Activated CD4-positive, alpha-beta T cell treated with anti-CD3 and anti-CD28 coated beads, Interleukin-2, amount 50 U/mL, for 24 hours (primary cell): ENCODE measurements around the gene NLE1.
"Not testable (repeated sequence)": the region's sequence is repeated elsewhere in the genome, so short reads cannot be mapped to it uniquely, and the experiment has no call there.

Source experiments
- DNase-seq, 2 donors: peaks; one replicate each; pipeline ENCODE4 v3.0.0-alpha.2; 2020; ENCODE audit warnings: low read depth in 1 of 2, low spot score in 1 of 2

NLE1 gene

DNA sequence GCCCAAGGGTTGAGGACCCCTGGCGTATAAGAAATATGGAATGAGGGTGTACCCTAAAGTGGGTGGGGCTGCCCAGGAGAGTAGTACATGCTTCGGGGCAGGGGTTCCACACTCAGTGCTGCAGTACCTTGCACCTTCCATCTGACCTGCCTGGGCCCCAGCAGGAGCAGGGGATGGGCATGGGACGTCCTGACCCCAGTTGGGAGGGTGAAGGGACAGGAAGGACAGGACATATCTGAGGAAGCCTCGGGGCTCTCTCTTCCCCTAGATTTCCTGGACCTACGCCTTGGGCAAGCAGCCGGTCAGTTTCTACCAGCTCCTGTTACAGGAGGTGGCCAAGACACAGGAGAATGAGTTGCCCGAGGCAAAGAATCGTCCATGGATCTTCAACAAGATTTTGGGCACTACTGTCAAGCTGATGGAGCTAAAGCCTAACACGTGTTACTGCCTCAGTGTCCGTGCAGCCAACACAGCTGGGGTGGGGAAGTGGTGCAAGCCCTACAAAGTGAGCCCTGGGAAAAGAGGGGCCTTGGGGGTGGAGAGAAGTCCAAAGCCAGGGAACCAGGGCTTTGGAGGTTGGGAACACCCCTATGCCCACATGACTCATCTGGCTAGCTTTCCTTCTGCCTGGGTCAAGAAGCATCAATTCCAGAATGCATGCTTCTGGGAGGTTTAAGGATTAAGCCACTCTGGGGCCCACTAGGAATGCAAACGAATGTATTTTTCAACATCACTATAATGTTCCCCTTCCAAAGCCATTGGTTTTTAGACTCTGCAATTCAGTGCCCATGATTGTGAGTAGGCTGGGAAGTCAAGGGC is 12.7 kb downstream of the NLE1 start:
- DNase-seq, result no peak

DNA sequence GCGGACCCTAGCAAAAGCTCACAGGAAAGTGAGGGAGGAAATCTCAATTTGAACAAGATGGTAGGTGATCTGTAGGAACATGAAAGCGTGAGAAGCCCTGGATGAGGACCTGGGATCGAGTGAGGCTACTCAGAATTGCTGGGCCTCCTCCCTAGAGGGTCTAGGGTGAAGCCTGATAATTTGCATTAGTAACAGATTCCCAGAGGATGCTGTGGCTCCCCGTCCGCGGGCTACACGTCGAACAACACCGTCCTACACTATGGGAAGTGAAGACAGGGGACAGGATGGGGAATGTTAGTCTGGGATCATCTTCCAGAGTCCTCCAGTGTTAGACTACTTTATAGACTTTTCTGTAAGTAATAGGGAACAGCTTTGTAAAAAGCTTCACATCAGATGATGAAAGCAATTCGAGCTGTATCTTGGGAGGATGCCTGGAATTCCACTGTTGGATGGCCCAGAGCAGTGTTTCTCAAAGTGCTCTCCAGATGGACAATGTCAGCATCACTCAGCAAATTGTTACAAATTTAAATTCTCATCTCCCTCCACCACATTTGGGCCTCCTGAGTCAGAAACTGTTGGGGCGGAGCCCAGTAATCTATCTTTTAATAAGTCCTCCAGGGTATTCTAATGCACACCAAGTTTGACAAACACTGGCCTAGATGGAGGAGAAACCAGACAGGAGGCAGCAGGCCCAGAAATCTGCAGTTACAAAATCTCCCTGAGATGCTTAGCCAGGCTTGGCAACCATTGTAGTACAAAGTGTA is 14.2 kb downstream of the NLE1 start:
- DNase-seq, result no peak

DNA sequence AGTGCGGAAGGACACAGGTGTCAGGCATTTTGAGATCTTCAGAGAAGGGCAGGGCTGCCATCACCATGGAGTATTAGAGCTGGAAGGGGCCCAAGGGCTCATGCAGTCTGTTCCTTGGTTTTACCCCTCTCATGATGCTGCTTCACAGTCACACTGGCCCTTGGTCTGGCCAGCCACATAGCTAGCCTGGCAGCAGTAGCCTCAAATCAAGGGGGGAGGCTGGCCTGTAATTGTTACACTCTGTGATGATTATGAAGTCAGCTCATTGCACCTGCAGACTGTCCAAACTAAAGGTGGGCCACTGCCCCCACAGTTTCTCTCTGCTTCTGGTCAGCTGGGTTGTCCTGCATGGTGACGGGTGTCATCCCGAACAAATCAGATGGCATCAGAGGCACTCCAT is 20.8 kb downstream of the NLE1 start, which contains the start of gene FNDC8:
Gene FNDC8 (plus strand): TSS at position 301 of the 400 bp plus-strand sequence. CDS start 79 bp downstream, at position 380.
- DNase-seq, result no peak

DNA sequence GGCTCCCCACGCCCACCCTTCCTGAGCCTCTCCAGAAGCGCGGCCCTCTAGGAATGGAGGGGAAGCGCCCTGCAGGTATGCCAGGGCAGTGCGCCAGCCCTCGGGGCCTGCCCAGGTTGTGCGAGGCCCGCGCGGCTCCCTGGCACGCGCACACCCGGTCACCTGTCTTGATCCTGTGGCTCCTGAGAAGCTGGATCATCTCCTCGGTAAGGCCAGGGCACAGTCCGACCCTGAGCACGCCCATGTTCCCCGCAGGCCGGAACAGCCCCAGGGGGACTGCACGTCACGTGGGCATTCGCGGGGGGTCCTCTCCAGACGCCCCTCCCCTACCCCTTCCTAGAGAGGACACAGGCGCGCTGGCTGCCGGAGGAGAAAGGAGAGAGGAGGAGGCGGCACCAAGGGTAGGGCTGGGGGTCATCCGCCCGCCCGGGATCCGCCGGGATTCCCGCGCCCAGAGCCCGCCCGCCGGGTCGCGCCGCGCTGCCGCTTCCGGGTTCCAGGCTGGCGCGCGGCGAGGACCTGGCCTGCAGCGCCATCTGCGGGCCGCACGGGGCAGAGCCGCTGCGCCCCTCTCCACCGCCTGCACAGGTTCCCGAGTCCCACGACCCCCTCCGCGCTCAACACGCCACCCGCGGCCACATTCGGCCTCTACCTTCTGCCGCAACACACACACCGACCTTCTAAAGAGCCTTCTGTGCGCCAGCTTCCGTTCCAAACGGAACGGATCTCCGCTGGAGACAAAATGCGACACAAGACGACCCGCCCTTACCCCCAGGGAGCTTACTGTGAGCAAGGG is 22.5 kb downstream of the NLE1 start, which contains the start of gene RAD51D:
Gene RAD51D (minus strand): TSS at position 491 of the 796 bp plus-strand sequence. CDS start 247 bp downstream, at position 244.
- peak; percentile 66 to 70 for DNase-seq

DNA sequence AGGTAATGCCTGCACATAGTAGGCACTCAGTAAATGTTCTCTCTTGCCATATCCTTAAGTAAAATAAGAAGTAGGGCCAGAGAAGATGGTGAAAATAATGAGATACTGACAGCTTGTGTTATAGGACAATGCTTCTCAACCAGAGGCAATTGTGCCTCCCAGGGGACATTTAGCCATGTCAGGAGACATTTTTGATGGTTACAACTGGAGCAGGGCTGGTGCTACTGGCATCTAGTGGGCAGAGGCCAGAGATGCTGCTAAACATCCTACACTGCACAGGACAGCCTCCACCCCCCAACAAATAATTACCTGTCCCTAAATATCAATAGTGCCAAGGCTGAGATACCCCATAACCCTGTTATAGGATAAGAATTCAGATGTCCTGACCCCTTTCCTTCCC is 24.1 kb downstream of the NLE1 start:
- DNase-seq, result no peak

DNA sequence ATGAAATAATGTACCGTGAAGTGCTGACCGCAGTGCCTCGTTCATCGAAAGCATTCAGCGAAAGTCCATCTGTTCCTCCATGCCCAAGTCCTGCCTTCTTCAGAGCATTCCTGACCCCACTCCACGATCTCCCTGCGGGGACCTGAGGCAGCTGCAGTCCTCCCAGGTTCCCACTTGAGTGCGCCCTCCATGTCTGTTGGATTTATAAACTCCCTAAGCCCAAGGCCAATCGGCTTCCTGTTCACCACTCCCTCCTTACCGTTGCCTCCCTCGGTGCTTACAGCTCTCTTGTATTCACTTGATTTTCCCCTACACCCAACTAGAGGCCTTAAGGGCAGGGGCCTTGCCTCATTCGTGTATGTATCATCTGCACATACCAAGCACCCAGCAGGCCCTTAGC is 25.3 kb downstream of the NLE1 start:
- no peak for DNase-seq

DNA sequence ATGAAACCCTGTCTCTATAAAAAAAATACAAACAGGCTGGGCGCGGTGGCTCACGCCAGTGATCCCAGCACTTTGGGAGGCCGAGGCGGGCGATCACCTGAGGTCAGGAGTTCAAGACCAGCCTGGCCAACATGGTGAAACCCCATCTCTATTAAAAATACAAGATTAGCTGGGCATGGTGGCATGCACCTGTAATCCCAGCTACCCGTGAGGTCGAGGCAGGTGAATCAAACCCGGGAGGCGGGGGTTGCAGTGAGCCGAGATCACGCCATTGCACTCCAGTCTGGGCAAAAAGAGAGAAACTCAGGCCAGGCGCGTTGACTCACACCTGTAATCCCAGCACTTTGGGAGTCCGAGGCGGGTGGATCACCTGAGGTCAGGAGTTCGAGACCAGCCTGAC is 31.3 kb downstream of the NLE1 start:
- DNase-seq, result not testable (repeated sequence)

DNA sequence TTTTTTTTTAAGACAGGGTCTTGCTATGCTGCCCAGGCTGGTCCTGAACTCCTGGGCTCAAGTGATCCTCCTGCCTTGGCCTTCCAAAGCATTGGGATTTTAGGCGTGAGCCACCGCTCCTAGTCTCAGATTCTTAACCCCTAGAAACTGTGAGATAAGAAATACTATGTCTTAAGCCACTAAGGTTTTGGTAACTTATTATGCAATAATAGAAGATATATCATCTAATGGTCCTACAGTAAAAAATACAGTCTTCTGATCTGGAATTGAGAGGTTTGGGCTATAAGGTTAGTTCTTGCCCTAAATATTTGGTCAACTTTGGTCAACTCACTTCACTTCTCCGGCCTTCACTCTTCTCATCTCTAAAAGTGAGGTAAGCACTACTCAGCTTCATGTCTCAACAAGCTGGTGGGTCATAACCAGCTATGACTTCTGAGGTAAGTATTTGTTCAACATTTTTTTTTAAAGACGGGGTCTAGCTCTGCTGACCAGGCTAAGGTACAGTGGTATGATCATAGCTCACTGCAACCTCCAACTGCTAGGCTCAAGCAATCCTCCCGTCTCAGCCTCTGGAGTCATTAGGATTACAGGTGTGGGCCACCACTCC is 37.2 kb downstream of the NLE1 start:
- no peak for DNase-seq

DNA sequence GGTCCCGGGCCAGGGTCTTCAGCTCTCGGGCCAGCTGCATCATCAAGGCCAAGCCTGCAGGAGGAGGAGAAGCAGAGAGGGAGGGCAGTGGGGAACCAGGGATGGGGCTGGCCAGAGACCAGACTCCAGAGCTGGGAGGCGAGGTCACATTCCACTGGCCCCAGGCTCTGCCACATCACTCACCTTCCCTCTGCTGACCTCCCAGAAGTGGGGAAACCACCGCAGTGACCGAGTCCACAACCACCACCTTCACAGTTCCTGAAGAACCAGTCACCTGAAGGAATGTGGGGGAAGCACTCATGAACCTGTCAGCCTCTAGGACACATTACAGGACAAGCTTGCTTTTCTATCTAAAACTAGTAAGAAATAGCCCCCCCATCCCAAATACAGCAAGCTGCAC is 38.8 kb downstream of the NLE1 start:
- no peak for DNase-seq

DNA sequence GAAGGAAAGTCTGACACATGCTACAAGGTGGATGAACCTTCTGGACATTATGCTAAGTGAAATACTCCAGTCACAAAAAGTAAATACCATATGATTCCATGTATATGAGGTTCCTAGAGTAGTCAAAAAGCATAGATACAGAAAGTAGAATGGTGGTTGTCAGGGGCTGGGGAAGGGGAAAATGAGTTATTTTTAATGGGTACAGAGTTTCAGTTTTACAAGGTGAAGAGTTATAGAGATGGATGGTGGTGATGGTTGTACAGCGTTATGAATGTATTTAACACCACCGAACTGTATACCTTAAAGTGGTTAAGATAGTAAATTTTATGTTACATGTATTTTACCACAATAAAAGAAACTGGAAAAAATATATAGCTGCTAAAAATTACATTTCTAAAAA is 40.4 kb downstream of the NLE1 start:
- no peak for DNase-seq

DNA sequence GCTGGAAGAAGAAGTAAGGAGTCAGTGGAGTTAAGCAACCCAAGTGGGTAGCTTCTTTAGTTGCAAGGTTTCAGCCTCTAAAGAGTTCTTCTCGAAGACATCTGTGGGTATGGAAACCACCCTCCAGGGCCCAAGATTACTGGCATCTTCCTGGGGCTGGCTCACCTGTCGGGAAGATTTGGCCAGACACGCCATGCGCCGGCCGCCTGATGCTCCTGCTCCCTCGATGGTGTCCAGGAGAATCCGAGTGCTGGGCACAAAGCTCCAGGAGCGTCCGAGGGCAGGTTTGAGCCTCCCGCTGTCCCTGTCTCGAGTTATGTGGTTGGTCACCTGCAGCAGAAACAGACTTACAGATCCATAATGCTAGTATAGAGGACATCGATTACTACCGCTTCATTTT is 41.1 kb downstream of the NLE1 start:
- DNase-seq, result no peak

DNA sequence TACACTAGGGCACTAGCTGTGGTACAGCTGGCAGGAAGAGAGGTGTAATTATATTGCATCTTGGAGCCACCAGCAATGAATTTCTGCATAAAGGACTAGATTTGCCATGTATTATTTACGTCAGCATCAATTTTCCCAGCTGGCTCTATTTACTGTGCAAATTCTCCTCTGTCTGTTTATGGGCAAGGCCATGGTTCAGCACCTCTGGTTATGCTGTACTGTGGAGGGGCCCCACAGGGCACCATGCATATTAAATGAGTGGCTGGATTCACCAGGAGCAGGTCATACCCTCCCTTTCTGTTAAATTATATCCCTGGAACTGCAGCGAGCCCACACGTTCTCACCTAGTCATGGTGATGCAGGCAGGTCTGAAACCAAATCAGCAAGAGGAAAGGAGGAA is 42.2 kb downstream of the NLE1 start:
- no peak for DNase-seq

DNA sequence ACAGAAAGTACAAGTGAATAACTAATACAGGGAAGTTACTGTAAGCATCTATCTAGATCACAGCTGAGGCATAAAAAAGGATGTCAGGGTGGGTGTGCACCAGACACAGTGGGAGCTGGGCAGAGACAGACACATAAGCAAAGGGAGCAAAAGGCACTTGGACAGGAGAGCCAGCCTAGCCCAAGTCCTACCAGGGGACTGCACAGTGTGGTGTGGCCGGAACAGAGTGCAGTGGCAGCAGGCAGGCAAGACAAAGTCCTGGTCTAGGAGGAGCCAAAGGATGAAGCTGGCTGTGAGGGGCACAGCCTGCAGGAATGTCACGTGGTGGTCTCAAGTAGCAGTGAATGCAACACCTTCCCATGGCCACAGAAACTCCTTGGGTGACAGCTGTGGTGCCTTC is 44.3 kb downstream of the NLE1 start:
- no peak for DNase-seq

DNA sequence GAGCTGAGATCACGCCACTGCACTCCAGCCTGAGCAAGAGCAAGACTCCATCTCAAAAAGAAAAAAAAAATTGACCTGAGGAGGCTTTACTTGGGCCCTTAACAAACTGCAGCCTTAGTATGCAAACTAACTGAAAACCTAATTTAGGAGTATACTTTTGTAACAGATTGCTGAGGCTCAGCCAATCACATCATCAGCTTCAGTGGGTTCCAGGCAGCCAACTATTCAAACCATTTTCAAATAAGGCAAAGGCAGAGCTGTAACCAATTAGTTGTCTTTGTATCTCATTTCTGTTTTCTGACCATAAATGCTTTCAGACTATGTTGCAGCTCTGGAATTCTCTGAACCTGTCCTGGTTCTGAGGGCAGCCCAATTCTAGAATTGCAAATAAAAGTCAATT is 46.4 kb downstream of the NLE1 start:
- DNase-seq, result no peak

DNA sequence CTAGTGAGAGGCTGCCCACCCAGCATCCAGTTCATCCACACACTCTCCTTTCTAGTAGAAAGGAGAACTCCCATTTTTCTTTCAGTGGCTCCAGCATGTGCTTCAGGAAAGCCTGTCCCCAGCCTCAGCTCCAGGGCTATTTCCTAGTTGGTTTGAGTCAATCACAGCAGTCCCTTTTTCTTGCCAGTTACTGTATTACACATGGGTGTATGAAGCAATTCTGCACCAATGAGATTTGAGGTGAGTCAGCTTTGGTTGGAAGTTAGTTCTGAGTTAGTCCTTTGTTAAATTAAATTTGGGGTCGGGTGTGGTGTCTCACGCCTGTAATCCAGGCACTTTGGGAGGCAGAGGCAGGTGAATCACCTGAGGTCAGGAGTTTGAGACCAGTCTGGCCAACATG is 47.2 kb downstream of the NLE1 start:
- no peak for DNase-seq

DNA sequence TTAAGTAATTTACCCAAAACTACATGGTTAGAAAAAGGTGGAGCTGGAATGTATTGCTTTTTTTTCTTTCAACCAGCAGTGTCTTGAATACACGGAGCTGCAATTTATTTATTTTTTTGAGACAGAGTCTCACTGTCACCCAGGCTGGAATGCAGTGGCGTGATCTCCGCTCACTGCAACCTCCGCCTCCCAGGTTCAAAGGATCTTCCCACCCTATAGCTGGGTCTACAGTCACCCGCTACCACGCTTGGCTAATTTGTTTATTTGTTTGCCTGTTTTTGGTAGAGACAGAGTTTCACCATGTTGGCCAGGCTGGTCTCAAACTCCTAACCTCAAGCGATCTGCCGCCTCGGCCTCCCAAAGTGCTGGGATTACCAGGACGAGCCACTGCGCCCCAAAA is 51.4 kb downstream of the NLE1 start:
- DNase-seq, result not testable (repeated sequence)

DNA sequence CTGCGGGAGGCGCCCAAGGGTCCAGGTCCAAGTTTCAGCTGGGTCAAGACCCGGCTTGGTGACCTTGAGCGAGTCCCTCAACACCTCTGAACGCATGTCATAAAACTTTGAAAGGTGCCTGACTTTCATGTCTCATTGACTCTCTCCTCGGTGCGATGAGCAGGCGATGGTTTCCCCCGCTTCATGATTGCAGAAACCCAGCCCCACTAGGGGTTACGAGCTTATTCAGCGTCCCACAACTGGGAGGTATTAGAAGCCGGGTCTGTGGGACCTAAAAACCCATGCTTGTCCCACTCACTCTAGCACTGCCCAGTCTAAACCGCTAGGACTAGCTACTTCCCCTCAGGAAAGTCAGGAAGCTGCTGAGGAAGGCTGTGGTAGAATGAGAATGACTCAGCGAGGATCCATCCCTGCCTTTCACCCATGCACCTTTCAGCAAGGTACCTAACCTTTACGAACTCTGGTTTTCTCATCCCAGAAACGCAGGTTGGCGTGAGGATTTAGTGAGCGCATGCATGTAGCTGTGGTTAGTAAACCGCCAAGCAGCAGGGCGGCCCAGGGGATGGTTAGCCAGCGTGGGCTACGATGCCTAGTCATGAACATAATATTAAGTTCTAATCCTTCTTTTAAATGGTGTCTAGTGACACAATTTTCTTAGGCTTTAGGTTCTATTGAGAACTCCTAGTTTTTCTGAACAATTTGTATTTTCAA is 52.4 kb downstream of the NLE1 start:
- DNase-seq, result peak in 1 of 2 donors; percentile 50

DNA sequence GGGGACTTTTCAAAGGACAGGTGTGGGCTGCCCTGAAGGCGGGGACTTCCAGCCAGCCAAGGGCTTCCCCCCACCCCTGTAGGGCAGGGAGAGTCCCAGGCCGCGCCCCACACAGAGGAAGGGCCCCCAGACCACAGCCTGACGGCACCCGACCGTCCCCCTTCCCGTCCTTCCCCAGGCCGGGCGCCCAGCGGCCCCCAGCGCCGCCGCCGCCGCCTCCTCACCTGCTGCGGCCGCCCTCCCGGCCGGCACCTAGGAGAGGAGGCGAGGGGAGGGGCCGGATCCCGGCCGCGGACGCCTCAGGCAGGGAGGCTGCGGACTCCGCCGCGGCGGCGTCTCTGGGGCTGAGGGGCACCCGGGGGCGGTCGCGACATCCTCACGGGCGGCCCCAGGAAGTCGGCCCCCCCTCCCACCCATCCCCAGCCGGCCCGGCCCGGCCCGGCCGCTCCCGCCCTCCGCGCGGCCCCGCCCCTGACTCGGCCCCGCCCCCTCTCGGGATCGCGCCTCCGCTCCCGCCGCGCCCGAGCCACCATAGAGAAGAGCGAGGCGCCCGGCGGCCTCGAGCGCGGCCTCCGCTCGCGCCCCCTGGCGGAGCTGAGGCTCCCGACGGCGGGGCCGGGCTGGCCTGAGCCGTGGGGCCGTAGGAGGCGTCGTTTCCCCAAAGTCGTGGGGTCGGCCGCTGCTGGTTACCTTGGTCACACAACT is 53.1 kb downstream of the NLE1 start:
- peak; percentile 81 to 82 for DNase-seq

DNA sequence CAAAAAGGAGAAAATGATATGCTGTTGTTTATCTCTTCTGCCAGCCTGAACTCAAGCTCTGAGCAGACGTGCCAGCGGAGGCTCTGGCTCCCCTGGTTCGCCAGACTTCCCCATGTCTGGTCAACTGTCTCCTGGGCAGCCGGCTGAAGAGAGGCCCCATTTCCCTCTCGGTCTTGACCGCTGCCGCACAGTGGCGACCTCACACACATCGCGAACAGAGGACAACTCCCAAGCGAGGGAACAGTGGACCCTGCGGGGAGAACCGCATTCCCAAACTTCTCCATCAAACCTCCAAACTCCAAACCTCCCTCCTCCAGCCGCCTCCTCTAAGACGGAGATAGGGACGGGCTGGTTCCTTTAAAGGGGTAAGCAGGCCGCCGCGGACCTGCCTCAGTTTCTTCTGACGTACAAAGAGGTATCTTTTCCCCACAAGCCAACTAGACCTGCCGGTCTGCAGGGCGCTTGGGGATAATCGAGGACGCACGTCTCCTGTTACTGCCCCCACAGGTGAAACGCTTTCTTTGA is 53.7 kb downstream of the NLE1 start:
- DNase-seq, result no peak
